ENCODE data around the gene NRG2. TPM values are rescaled to one million over a fixed set of nuclear protein-coding genes. Genes with fewer than 3 reads are reported as not detected.

NRG2 gene
- total RNA-seq, 1 donor from 2014 or later = 0.52 TPM

- Histone ChIP-seq H3K4me3 (ENCODE audit: low read length in 3 of 3) (peak overlapping the region; percentile 47 to 54 (median 52)), H3K9me3 (ENCODE audit: control insufficient read depth in 3 of 3, low read length in 3 of 3) (no peaks in the 10 kb centered on the region), H3K9ac (ENCODE audit: low read depth in 1 of 3, low read length in 3 of 3) (peak overlapping the region; percentile 41 to 77 (median 66)), H3K27me3 (ENCODE audit: control insufficient read depth in 3 of 3, insufficient read depth in 3 of 3, low read length in 3 of 3) (no peaks in the 10 kb centered on the region), H3K27ac (ENCODE audit: low read depth, low read length) (peak overlapping the region; percentile 83), H3K36me3 (ENCODE audit: control insufficient read depth in 3 of 3, insufficient read depth in 3 of 3, low read length in 3 of 3) (no peaks in the 10 kb centered on the region), H3K4me1 (ENCODE audit: control insufficient read depth in 3 of 3, insufficient read depth in 3 of 3, low read length in 3 of 3) (peaks cover 25 to 56% (median 50%) of the 10 kb centered on the region in 3 donors)
These were observed 74.4 kb downstream of the NRG2 start for GRCh38 chr5:139968547-139969261.

GRCh38 chr5:139967353-139967752 is 75.7 kb downstream of the NRG2 start:
- Histone ChIP-seq H3K4me3 (ENCODE audit: low read length in 3 of 3) (no peak overlapping the region), H3K27ac (ENCODE audit: low read depth, low read length) (no peak overlapping the region), H3K36me3 (ENCODE audit: control insufficient read depth in 3 of 3, insufficient read depth in 3 of 3, low read length in 3 of 3) (no peaks in the 10 kb centered on the region), H3K27me3 (ENCODE audit: control insufficient read depth in 3 of 3, insufficient read depth in 3 of 3, low read length in 3 of 3) (no peaks in the 10 kb centered on the region), H3K9me3 (ENCODE audit: control insufficient read depth in 3 of 3, low read length in 3 of 3) (no peaks in the 10 kb centered on the region), H3K4me1 (ENCODE audit: control insufficient read depth in 3 of 3, insufficient read depth in 3 of 3, low read length in 3 of 3) (peaks cover 25 to 56% (median 50%) of the 10 kb centered on the region in 3 donors), H3K9ac (ENCODE audit: low read depth in 1 of 3, low read length in 3 of 3) (peak overlapping the region in 1 of 3 donors; percentile 35)

- no peaks in the 10 kb centered on the region for H3K27me3 ChIP-seq (ENCODE audit: control insufficient read depth in 3 of 3, insufficient read depth in 3 of 3, low read length in 3 of 3)
- no peaks in the 10 kb centered on the region for H3K9me3 ChIP-seq (ENCODE audit: control insufficient read depth in 3 of 3, low read length in 3 of 3)
These were observed 76.2 kb downstream of the NRG2 start for GRCh38 chr5:139966856-139967255.

GRCh38 chr5:139964994-139965565 is 78.0 kb downstream of the NRG2 start:
- H3K27ac ChIP-seq (ENCODE audit: low read depth, low read length) = no peak overlapping the region
- H3K4me3 ChIP-seq (ENCODE audit: low read length in 3 of 3) = no peak overlapping the region
- H3K36me3 ChIP-seq (ENCODE audit: control insufficient read depth in 3 of 3, insufficient read depth in 3 of 3, low read length in 3 of 3) = no peaks in the 10 kb centered on the region
- no peaks in the 10 kb centered on the region for H3K27me3 ChIP-seq (ENCODE audit: control insufficient read depth in 3 of 3, insufficient read depth in 3 of 3, low read length in 3 of 3)
- peaks cover 18 to 56% (median 43%) of the 10 kb centered on the region in 3 donors for H3K4me1 ChIP-seq (ENCODE audit: control insufficient read depth in 3 of 3, insufficient read depth in 3 of 3, low read length in 3 of 3)
- no peaks in the 10 kb centered on the region for H3K9me3 ChIP-seq (ENCODE audit: control insufficient read depth in 3 of 3, low read length in 3 of 3)
- H3K9ac ChIP-seq (ENCODE audit: low read depth in 1 of 3, low read length in 3 of 3) = peak overlapping the region in 1 of 3 donors; percentile 40

More at GRCh38 chr5:139966856-139967255, 76.2 kb downstream of the NRG2 start:
- H3K9ac ChIP-seq (ENCODE audit: low read depth in 1 of 3, low read length in 3 of 3) = no peak overlapping the region
- no peak overlapping the region for H3K27ac ChIP-seq (ENCODE audit: low read depth, low read length)
- H3K4me1 ChIP-seq (ENCODE audit: control insufficient read depth in 3 of 3, insufficient read depth in 3 of 3, low read length in 3 of 3) = peaks cover 25 to 56% (median 52%) of the 10 kb centered on the region in 3 donors
- no peaks in the 10 kb centered on the region for H3K36me3 ChIP-seq (ENCODE audit: control insufficient read depth in 3 of 3, insufficient read depth in 3 of 3, low read length in 3 of 3)
- no peak overlapping the region for H3K4me3 ChIP-seq (ENCODE audit: low read length in 3 of 3)

- H3K4me1 ChIP-seq (ENCODE audit: control insufficient read depth in 3 of 3, insufficient read depth in 3 of 3, low read length in 3 of 3) = peaks cover 15 to 49% (median 38%) of the 10 kb centered on the region in 3 donors
- H3K9ac ChIP-seq (ENCODE audit: low read depth in 1 of 3, low read length in 3 of 3) = no peak overlapping the region
- H3K36me3 ChIP-seq (ENCODE audit: control insufficient read depth in 3 of 3, insufficient read depth in 3 of 3, low read length in 3 of 3) = no peaks in the 10 kb centered on the region
- no peak overlapping the region for H3K27ac ChIP-seq (ENCODE audit: low read depth, low read length)
- no peaks in the 10 kb centered on the region for H3K9me3 ChIP-seq (ENCODE audit: control insufficient read depth in 3 of 3, low read length in 3 of 3)
- H3K27me3 ChIP-seq (ENCODE audit: control insufficient read depth in 3 of 3, insufficient read depth in 3 of 3, low read length in 3 of 3) = no peaks in the 10 kb centered on the region
- no peak overlapping the region for H3K4me3 ChIP-seq (ENCODE audit: low read length in 3 of 3)
These were observed 78.7 kb downstream of the NRG2 start for GRCh38 chr5:139964266-139964993.

GRCh38 chr5:139962445-139962844 is 80.7 kb downstream of the NRG2 start:
- Histone ChIP-seq H3K9ac (ENCODE audit: low read depth in 1 of 3, low read length in 3 of 3) (no peak overlapping the region), H3K4me1 (ENCODE audit: control insufficient read depth in 3 of 3, insufficient read depth in 3 of 3, low read length in 3 of 3) (peaks cover 0 to 34% (median 22%) of the 10 kb centered on the region in 3 donors), H3K27me3 (ENCODE audit: control insufficient read depth in 3 of 3, insufficient read depth in 3 of 3, low read length in 3 of 3) (no peaks in the 10 kb centered on the region), H3K27ac (ENCODE audit: low read depth, low read length) (no peak overlapping the region), H3K36me3 (ENCODE audit: control insufficient read depth in 3 of 3, insufficient read depth in 3 of 3, low read length in 3 of 3) (no peaks in the 10 kb centered on the region), H3K9me3 (ENCODE audit: control insufficient read depth in 3 of 3, low read length in 3 of 3) (no peaks in the 10 kb centered on the region), H3K4me3 (ENCODE audit: low read length in 3 of 3) (no peak overlapping the region)

- H3K9ac ChIP-seq (ENCODE audit: low read depth in 1 of 3, low read length in 3 of 3) = no peak overlapping the region
- H3K4me1 ChIP-seq (ENCODE audit: control insufficient read depth in 3 of 3, insufficient read depth in 3 of 3, low read length in 3 of 3) = peaks cover 0 to 28% (median 16%) of the 10 kb centered on the region in 3 donors
- H3K9me3 ChIP-seq (ENCODE audit: control insufficient read depth in 3 of 3, low read length in 3 of 3) = no peaks in the 10 kb centered on the region
- no peak overlapping the region for H3K27ac ChIP-seq (ENCODE audit: low read depth, low read length)
- H3K4me3 ChIP-seq (ENCODE audit: low read length in 3 of 3) = no peak overlapping the region
- H3K36me3 ChIP-seq (ENCODE audit: control insufficient read depth in 3 of 3, insufficient read depth in 3 of 3, low read length in 3 of 3) = no peaks in the 10 kb centered on the region
- no peaks in the 10 kb centered on the region for H3K27me3 ChIP-seq (ENCODE audit: control insufficient read depth in 3 of 3, insufficient read depth in 3 of 3, low read length in 3 of 3)
These were observed 81.5 kb downstream of the NRG2 start for GRCh38 chr5:139961435-139962157.

- no peak overlapping the region for H3K9ac ChIP-seq (ENCODE audit: low read depth in 1 of 3, low read length in 3 of 3)
- no peaks in the 10 kb centered on the region for H3K9me3 ChIP-seq (ENCODE audit: control insufficient read depth in 3 of 3, low read length in 3 of 3)
- peaks cover 0 to 33% (median 22%) of the 10 kb centered on the region in 3 donors for H3K4me1 ChIP-seq (ENCODE audit: control insufficient read depth in 3 of 3, insufficient read depth in 3 of 3, low read length in 3 of 3)
- no peak overlapping the region for H3K27ac ChIP-seq (ENCODE audit: low read depth, low read length)
- no peak overlapping the region for H3K4me3 ChIP-seq (ENCODE audit: low read length in 3 of 3)
- no peaks in the 10 kb centered on the region for H3K27me3 ChIP-seq (ENCODE audit: control insufficient read depth in 3 of 3, insufficient read depth in 3 of 3, low read length in 3 of 3)
- no peaks in the 10 kb centered on the region for H3K36me3 ChIP-seq (ENCODE audit: control insufficient read depth in 3 of 3, insufficient read depth in 3 of 3, low read length in 3 of 3)
These were observed 82.2 kb downstream of the NRG2 start for GRCh38 chr5:139960723-139961383.

GRCh38 chr5:139958432-139959148 is 84.5 kb downstream of the NRG2 start:
- Histone ChIP-seq H3K36me3 (ENCODE audit: control insufficient read depth in 3 of 3, insufficient read depth in 3 of 3, low read length in 3 of 3) (no peaks in the 10 kb centered on the region), H3K4me3 (ENCODE audit: low read length in 3 of 3) (no peak overlapping the region), H3K9me3 (ENCODE audit: control insufficient read depth in 3 of 3, low read length in 3 of 3) (no peaks in the 10 kb centered on the region), H3K27ac (ENCODE audit: low read depth, low read length) (no peak overlapping the region), H3K9ac (ENCODE audit: low read depth in 1 of 3, low read length in 3 of 3) (no peak overlapping the region), H3K4me1 (ENCODE audit: control insufficient read depth in 3 of 3, insufficient read depth in 3 of 3, low read length in 3 of 3) (peaks cover 0 to 35% (median 17%) of the 10 kb centered on the region in 3 donors), H3K27me3 (ENCODE audit: control insufficient read depth in 3 of 3, insufficient read depth in 3 of 3, low read length in 3 of 3) (no peaks in the 10 kb centered on the region)
